A549 (cell line): Measurements from ENCODE around the gene GOLGA6A. TPM values are rescaled to one million over a fixed set of nuclear protein-coding genes. Genes with fewer than 3 reads are reported as not detected.
A peak's percentile ranks its signal among the peaks of the same experiment; 100 is the strongest.

Experiments
- ATAC-seq, 2 experiments: fragments of 200-7000 bp in 1 of 2; fragments of >200 bp in 1 of 2; cut with Nextera tagmentation in 1 of 2; cut with Tn5 transposase in 1 of 2; 3 replicates each; pipeline versions ENCODE4 v1.8.0 to v1.9.1; 2018 to 2020; ENCODE audit warnings: mild to moderate bottlenecking in 1 of 2, moderate library complexity in 1 of 2
- CTCF ChIA-PET: fragments of 300-600 bp; sonication (Branson Sonifier 250); formaldehyde crosslinking; extraction: SDS; loops from one replicate; lab custom pipeline; 2021; ENCODE audit warnings: antibody characterized with exemption, inconsistent platforms; lab: Yijun Ruan, JAX
- POLR2A ChIA-PET: fragments of 350-600 bp; formaldehyde crosslinking; extraction: SDS; loops from one replicate; lab custom pipeline; 2021; ENCODE audit warnings: antibody characterized with exemption, inconsistent platforms; lab: Yijun Ruan, JAX
- DNase-seq, 2 experiments: peaks; one replicate each; pipeline versions ENCODE4 v3.0.0 to v3.0.0-alpha.2; 2011 to 2016; ENCODE audit warnings: low read depth in 1 of 2, low spot score in 1 of 2
- FAIRE-seq: peaks from 2 replicates; lab custom pipeline; 2011; peaks lifted over from hg19 to GRCh38; lab: Jason Lieb, UNC
- H3K27ac ChIP-seq, 2 experiments: fragments of >200 bp; sonication (Bioruptor Twin); formaldehyde crosslinking; 3 replicates each; pipeline ENCODE4 v1.5.1; 2016 to 2017
- H3K4me1 ChIP-seq: fragments of >200 bp; sonication (Bioruptor Twin); formaldehyde crosslinking; 3 replicates; pipeline ENCODE4 v1.6.1; 2016
- H3K4me2 ChIP-seq: fragments of >200 bp; sonication (Bioruptor Twin); formaldehyde crosslinking; 3 replicates; pipeline ENCODE4 v1.6.1; 2016
- H3K4me3 ChIP-seq: fragments of >200 bp; sonication (Bioruptor Twin); formaldehyde crosslinking; 3 replicates; pipeline ENCODE4 v1.5.1; 2016
- H3K9me3 ChIP-seq: fragments of >200 bp; sonication (Bioruptor Twin); formaldehyde crosslinking; 3 replicates; pipeline ENCODE4 v1.6.1; 2016
- ATOH8 ChIP-seq: fragments of 250-450 bp; sonication (Bioruptor Pico); IDR thresholded peaks from 2 replicates; pipeline ENCODE4 v1.5.0; 2020; ENCODE audit warnings: low read depth, mild to moderate bottlenecking, moderate library complexity
- BHLHE40 ChIP-seq: IDR thresholded peaks from 2 replicates; pipeline ENCODE4 v1.6.1; 2012; ENCODE audit warnings: low read depth, low read length, inconsistent platforms
- ESRRA ChIP-seq: fragments of 150-350 bp; IDR thresholded peaks from 2 replicates; pipeline ENCODE4 v1.6.1; 2014; ENCODE audit warnings: mild to moderate bottlenecking, low read length, borderline replicate concordance
- FOXS1 ChIP-seq: fragments of 250-450 bp; sonication (Bioruptor Pico); IDR thresholded peaks from 2 replicates; pipeline ENCODE4 v1.5.0; 2020; ENCODE audit warnings: mild to moderate bottlenecking, moderate library complexity
- HDAC2 ChIP-seq: fragments of 200-600 bp; sonication (generic); IDR thresholded peaks from 2 replicates; pipeline ENCODE4 v1.6.1; 2016
- HEYL ChIP-seq: fragments of 250-450 bp; sonication (Bioruptor Pico); IDR thresholded peaks from 2 replicates; pipeline ENCODE4 v1.8.0; 2021; ENCODE audit warnings: mild to moderate bottlenecking, moderate library complexity
- HOXB5 ChIP-seq: fragments of 250-450 bp; sonication (Bioruptor Pico); IDR thresholded peaks from 2 replicates; pipeline ENCODE4 v1.5.0; 2020; ENCODE audit warnings: mild to moderate bottlenecking, moderate library complexity
- KDM5A ChIP-seq: fragments of 200-600 bp; sonication (generic); IDR thresholded peaks from 2 replicates; pipeline ENCODE4 v1.6.1; 2016; ENCODE audit warnings: antibody characterized with exemption, mild to moderate bottlenecking
- MAFK ChIP-seq: fragments of 450-650 bp; IDR thresholded peaks from 2 replicates; pipeline ENCODE4 v1.6.1; 2014; ENCODE audit not compliant: partially characterized antibody
- NPAS2 ChIP-seq: fragments of 250-450 bp; sonication (Bioruptor Pico); IDR thresholded peaks from 2 replicates; pipeline ENCODE4 v1.8.0; 2022; ENCODE audit warnings: mild to moderate bottlenecking, moderate library complexity, borderline replicate concordance
- RARB ChIP-seq: fragments of 250-450 bp; sonication (Bioruptor Pico); IDR thresholded peaks from 2 replicates; pipeline ENCODE4 v1.8.0; 2021; ENCODE audit warnings: mild to moderate bottlenecking, moderate library complexity
- RCOR1 ChIP-seq: fragments of 150-350 bp; IDR thresholded peaks from 2 replicates; pipeline ENCODE4 v1.6.1; 2014; ENCODE audit warnings: antibody characterized with exemption, low read length, low read depth
- RNF2 ChIP-seq: fragments of 200-600 bp; sonication (generic); IDR thresholded peaks from 2 replicates; pipeline ENCODE4 v1.6.1; 2016; ENCODE audit warnings: low read depth, mild to moderate bottlenecking, antibody characterized with exemption, moderate library complexity, borderline replicate concordance
- SMC3 ChIP-seq: fragments of >200 bp; sonication (Bioruptor Twin); formaldehyde crosslinking; IDR thresholded peaks from 3 replicates; pipeline ENCODE4 v1.6.1; 2018; ENCODE audit warnings: inconsistent platforms
- TP53 ChIP-seq: fragments of 250-450 bp; sonication (Bioruptor Pico); IDR thresholded peaks from 2 replicates; pipeline ENCODE4 v1.5.0; 2021; ENCODE audit warnings: mild to moderate bottlenecking, moderate library complexity
- ZFP36 ChIP-seq: fragments of 450-650 bp; IDR thresholded peaks from 2 replicates; pipeline ENCODE4 v1.6.1; 2014; ENCODE audit warnings: borderline replicate concordance; ENCODE audit not compliant: partially characterized antibody
- ZNF302 ChIP-seq: fragments of 250-450 bp; sonication (Bioruptor Pico); IDR thresholded peaks from 2 replicates; pipeline ENCODE4 v1.9.0; 2021; ENCODE audit warnings: inconsistent platforms, mild to moderate bottlenecking, moderate library complexity
- ZSCAN20 ChIP-seq: fragments of 250-450 bp; sonication (Bioruptor Pico); IDR thresholded peaks from 2 replicates; pipeline ENCODE4 v1.8.0; 2022; ENCODE audit warnings: mild to moderate bottlenecking, moderate library complexity
- WGBS: methylation state at CpG from one replicate; pipeline ENCODE4 v1.1.6; 2017; ENCODE audit errors: missing lambda C conversion rate; 5-methylcytosine and 5-hydroxymethylcytosine counted together
- polyA plus RNA-seq, 4 experiments: library from polyadenylated mRNA; depleted of rRNA in 3 of 4; stranded (reverse); fragments of >200 nt; fragmentation: RNase III in 1 of 4; extraction: RNeasy Plus Mini Kit Qiagen cat#74134 plus additional on column Dnase treatment in 1 of 4; gene quantifications; 2 replicates in 3 of 4; 3 replicates in 1 of 4; pipeline ENCODE4 v1.2.3, GENCODE V29; 2011 to 2017
- TF ChIP-seq, protein P1 (sequence below): fragments of 250-450 bp; sonication (Bioruptor Pico); IDR thresholded peaks from 2 replicates; pipeline ENCODE4 v1.5.0; 2021; ENCODE audit warnings: mild to moderate bottlenecking, moderate library complexity, borderline replicate concordance
- TF ChIP-seq, protein P2 (sequence below): fragments of >200 bp; sonication (Bioruptor Twin); formaldehyde crosslinking; IDR thresholded peaks from 3 replicates; pipeline ENCODE4 v1.6.1; 2016
- TF ChIP-seq, protein P3 (sequence below): fragments of 450-650 bp; IDR thresholded peaks from 2 replicates; pipeline ENCODE4 v1.6.1; 2014; ENCODE audit warnings: antibody characterized with exemption
- TF ChIP-seq, protein P4 (sequence below): fragments of 150-350 bp; IDR thresholded peaks from 2 replicates; pipeline ENCODE4 v1.6.1; 2014; ENCODE audit warnings: low read depth, mild to moderate bottlenecking, low read length
- TF ChIP-seq, protein P5 (sequence below): IDR thresholded peaks from 2 replicates; pipeline ENCODE4 v1.6.1; 2012; ENCODE audit warnings: low read depth, borderline replicate concordance

The GOLGA6A gene
- polyA plus RNA-seq, 2 of the 4 experiments (the other 2 are of a cell fraction): 0.03 to 0.05 TPM

- H3K9me3 ChIP-seq: no peaks in the 10 kb centered on the region
- H3K27ac ChIP-seq: no peak overlapping the region; a peak in 1 of 6 replicates
- no peak for FAIRE-seq
- peaks cover 7% of the 10 kb centered on the region; the same call in 1 of the 3 replicates for H3K4me1 ChIP-seq
- no peak for ATAC-seq
- POLR2A ChIA-PET: no interaction called here
- CTCF ChIA-PET: interaction anchor here (1.2 to 11.4 kb wide), 8 partner anchors 8 to 267 kb away, joined by 3 to 237 read pairs (median 6); partner anchors contain the start of gene STOML1
- no peak overlapping the region for H3K4me2 ChIP-seq
- WGBS: 93% methylated on average over 10 of the region's 10 CpGs
- H3K4me3 ChIP-seq: no peak overlapping the region
- DNase-seq: no peak
- TF ChIP-seq SMC3 (no peak), MAFK (no peak), ATOH8 (CRISPR knock-in tag) (no peak), RCOR1 (no peak), NPAS2 (no peak), ZNF302 (CRISPR knock-in tag) (no peak), TP53 (CRISPR knock-in tag) (no peak), FOXS1 (CRISPR knock-in tag) (no peak)
- TF ChIP-seq, protein P1, sequence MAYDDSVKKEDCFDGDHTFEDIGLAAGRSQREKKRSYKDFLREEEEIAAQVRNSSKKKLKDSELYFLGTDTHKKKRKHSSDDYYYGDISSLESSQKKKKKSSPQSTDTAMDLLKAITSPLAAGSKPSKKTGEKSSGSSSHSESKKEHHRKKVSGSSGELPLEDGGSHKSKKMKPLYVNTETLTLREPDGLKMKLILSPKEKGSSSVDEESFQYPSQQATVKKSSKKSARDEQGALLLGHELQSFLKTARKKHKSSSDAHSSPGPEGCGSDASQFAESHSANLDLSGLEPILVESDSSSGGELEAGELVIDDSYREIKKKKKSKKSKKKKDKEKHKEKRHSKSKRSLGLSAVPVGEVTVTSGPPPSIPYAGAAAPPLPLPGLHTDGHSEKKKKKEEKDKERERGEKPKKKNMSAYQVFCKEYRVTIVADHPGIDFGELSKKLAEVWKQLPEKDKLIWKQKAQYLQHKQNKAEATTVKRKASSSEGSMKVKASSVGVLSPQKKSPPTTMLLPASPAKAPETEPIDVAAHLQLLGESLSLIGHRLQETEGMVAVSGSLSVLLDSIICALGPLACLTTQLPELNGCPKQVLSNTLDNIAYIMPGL (CRISPR knock-in tag): no peak
- TF ChIP-seq, protein P2, sequence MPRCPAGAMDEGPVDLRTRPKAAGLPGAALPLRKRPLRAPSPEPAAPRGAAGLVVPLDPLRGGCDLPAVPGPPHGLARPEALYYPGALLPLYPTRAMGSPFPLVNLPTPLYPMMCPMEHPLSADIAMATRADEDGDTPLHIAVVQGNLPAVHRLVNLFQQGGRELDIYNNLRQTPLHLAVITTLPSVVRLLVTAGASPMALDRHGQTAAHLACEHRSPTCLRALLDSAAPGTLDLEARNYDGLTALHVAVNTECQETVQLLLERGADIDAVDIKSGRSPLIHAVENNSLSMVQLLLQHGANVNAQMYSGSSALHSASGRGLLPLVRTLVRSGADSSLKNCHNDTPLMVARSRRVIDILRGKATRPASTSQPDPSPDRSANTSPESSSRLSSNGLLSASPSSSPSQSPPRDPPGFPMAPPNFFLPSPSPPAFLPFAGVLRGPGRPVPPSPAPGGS: no peak
Observed at GRCh38 chr15:74041311-74041756, 41.0 kb downstream of the GOLGA6A start.

DNA sequence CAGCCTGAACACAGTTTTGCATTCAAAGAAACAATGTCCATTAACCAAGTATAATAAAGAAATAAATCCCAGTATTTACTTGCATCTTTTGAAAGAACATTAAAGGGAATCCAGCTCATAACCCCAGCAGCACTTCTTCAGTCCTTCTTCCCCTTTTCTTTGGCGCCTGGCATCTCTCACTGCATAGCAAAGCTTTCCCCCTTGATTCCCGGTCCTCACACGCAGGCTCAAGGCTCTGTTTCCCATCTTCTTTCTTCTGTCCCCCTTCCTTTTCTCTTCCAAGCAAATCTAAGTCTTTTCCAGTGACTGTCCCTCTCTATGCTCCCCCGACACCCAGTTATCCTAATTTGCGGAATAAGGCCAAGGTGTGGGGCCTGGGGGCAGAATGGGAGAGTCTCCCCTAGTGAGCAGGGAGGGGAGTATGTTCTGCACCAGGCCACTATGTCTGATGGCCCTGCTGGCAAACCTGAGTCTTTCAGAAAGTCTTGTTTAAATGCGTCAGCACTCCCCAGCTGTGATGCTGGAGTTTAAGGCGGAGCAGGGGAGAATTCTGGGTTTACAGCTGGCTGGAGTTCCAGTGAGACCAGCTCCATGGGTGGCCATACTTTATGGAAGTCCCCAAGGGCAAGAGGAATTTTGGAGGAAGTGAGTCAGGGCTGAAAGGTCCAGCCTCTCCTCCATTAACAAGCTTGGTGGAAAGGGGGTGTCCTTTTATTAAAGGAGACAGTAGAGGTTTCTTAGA, 42.1 kb downstream of the GOLGA6A start:
- Histone ChIP-seq H3K27ac (peak overlapping the region in 1 of 2 experiments; percentile 48; a peak in 1 of 6 replicates), H3K4me2 (no peak overlapping the region), H3K9me3 (no peaks in the 10 kb centered on the region), H3K4me1 (peaks cover 7% of the 10 kb centered on the region; the same call in 1 of the 3 replicates), H3K4me3 (no peak overlapping the region)
- FAIRE-seq (no peak), ATAC-seq (peak in 1 of 2 experiments; percentile 34; a peak in 2 of 6 replicates), DNase-seq (peak in 1 of 2 experiments; percentile 15)
- CTCF ChIA-PET: interaction anchor here (0.6 to 11.4 kb wide), 8 partner anchors 8 to 489 kb away, joined by 3 to 237 read pairs (median 5); no protein-coding TSS in a partner anchor
- no peak for TF ChIP-seq BHLHE40
- TF ChIP-seq, protein P3, sequence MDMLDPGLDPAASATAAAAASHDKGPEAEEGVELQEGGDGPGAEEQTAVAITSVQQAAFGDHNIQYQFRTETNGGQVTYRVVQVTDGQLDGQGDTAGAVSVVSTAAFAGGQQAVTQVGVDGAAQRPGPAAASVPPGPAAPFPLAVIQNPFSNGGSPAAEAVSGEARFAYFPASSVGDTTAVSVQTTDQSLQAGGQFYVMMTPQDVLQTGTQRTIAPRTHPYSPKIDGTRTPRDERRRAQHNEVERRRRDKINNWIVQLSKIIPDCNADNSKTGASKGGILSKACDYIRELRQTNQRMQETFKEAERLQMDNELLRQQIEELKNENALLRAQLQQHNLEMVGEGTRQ: no peak
- TF ChIP-seq FOXS1 (CRISPR knock-in tag): no peak
- no peak for TF ChIP-seq KDM5A
- no peak for TF ChIP-seq HDAC2
- TF ChIP-seq, protein P4, sequence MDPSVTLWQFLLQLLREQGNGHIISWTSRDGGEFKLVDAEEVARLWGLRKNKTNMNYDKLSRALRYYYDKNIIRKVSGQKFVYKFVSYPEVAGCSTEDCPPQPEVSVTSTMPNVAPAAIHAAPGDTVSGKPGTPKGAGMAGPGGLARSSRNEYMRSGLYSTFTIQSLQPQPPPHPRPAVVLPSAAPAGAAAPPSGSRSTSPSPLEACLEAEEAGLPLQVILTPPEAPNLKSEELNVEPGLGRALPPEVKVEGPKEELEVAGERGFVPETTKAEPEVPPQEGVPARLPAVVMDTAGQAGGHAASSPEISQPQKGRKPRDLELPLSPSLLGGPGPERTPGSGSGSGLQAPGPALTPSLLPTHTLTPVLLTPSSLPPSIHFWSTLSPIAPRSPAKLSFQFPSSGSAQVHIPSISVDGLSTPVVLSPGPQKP: no peak
- no peak for TF ChIP-seq ZSCAN20 (CRISPR knock-in tag)
- no peak for TF ChIP-seq ESRRA
- TF ChIP-seq RNF2: no peak
- TF ChIP-seq RARB (CRISPR knock-in tag): no peak
- no peak for TF ChIP-seq HEYL (CRISPR knock-in tag)
- no peak for TF ChIP-seq HOXB5 (CRISPR knock-in tag)
- TF ChIP-seq ZFP36: no peak
- TF ChIP-seq, protein P5, sequence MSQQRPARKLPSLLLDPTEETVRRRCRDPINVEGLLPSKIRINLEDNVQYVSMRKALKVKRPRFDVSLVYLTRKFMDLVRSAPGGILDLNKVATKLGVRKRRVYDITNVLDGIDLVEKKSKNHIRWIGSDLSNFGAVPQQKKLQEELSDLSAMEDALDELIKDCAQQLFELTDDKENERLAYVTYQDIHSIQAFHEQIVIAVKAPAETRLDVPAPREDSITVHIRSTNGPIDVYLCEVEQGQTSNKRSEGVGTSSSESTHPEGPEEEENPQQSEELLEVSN: no peak
- POLR2A ChIA-PET: no interaction called here
- 87% methylated on average over 5 of the region's 7 CpGs for WGBS
